Epidermal melanocyte (primary cell): ENCODE results near the gene OR12D1.
"Not testable (repeated sequence)": the region's sequence is repeated elsewhere in the genome, so short reads cannot be mapped to it uniquely, and the experiment has no call there.

ENCODE experiments used
- DNase-seq: peaks from one replicate; pipeline ENCODE4 v3.0.0; 2011; ENCODE audit warnings: low spot score; ENCODE audit not compliant: insufficient read length

OR12D1 gene

DNA sequence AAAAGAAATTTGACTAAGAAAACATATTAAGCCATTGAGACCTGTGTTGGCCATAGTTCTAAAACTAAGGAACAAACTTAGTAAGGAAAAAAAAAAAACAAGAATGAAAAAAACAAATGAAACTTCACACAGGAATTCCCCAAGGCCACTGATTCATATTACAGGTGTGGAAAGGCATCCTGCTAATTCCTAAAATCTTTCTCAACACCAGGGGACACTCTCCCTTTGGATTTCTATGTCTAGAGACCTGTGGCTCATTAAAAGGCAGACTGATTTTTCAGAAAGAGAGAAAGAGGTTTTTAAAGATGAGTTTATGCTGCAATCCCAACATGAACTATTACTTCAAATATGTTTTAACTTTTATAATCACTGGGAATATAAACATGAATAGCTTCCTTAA is at the start of gene OR12D1:
Gene OR12D1, plus strand, starts transcription at position 341 of the 400 bp plus-strand sequence.
- DNase-seq, result no peak

GRCh38 chr6:29368765-29369164 is 46.0 kb upstream of the OR12D1 start, which contains the start of gene OR5V1:
Gene OR5V1, minus strand, starts transcription at chr6:29368865. Its CDS starts 12,670 bp downstream, at chr6:29356195.
- DNase-seq, result no peak

DNA sequence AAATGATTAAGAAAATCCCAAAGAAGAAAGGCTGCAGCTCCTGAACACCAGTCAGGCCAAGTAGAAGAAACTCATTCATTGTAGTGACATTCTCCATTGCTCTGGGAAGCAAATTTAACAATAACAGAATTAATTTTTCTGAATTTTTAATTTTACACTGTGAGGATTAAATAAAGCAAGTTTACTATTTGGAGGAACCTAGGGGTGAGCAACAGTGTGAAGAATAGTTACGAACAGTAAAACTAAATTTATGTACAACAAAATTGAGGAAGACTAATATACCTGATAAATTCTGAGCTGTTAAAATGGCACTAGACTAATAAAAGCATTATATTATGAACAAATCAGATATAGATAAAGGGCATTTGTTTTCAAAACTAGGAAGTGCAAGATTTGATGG is 39.5 kb upstream of the OR12D1 start, which contains the start of gene OR12D3:
Gene OR12D3, minus strand, starts transcription at position 101 of the 400 bp plus-strand sequence. Its CDS starts 4 bp downstream, at position 97.
- DNase-seq, result no peak

DNA sequence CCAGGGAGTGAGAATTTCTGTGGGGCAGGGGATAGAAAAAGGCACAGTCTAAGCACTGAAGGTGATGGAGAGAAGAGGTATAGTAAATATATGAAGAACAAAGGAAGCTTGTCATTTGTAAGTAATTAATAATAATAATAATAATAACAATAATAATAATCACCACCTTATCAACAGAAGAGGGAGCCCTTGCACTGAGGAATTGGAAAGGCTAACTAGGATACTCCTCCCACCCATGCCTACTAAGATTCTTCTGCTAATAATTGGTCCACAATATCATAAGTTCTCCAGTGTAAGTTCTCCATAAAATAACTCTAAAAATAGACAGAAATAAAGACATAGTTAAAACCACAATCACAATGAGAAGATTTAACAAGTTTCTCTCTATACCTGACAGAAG is 38.7 kb upstream of the OR12D1 start:
- DNase-seq, result no peak

GRCh38 chr6:29388533-29388932 is 26.2 kb upstream of the OR12D1 start:
- no peak for DNase-seq

- no peak for DNase-seq
Observed at GRCh38 chr6:29395331-29395730, 19.4 kb upstream of the OR12D1 start, which contains the start of gene OR12D2. Gene OR12D2, plus strand, starts transcription at chr6:29395631. Its CDS starts 1,069 bp downstream, at chr6:29396700.

GRCh38 chr6:29399525-29399924 is 15.2 kb upstream of the OR12D1 start:
- no peak for DNase-seq

GRCh38 chr6:29403801-29404200 is 10.9 kb upstream of the OR12D1 start:
- no peak for DNase-seq

DNA sequence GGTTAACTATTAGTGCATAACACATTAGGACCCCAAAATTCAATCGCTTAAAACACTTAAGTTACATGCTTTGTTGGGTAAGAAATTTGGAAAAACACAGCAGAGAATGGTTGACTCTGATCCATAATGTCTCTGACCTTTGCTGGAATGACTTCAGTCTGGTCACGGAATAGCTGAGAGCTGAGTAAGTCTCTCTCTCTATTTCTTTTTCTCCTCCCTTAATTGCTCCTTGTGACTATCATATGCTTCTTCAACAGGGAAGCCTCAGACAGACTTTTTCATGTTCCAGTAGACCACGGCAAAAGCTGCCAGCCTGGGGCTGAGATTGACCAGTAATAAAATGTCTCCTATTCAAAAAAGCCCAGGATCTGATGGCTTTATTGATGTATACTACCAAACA is 4.8 kb downstream of the OR12D1 start:
- peak; percentile 24 for DNase-seq

DNA sequence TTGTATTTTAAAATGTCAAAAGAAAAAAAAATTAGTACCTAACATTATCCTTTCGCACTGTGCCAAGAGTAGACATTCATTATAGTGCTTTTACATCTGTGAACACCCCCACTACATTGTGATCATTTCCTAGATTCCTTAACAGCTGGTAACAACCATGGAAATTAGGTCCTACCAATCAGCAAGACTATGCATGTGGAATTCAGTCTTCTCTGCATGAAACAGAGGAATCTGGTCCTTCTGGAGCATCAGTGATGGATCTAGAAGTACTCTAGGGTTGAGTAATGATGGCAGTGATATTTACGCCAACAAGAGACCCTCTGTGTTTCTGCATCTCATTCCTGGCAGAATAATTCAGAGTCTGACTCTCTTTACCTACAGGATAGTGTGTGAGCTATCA is 9.4 kb downstream of the OR12D1 start:
- DNase-seq, result no peak

GRCh38 chr6:29424575-29424974 is 9.8 kb downstream of the OR12D1 start:
- no peak for DNase-seq

GRCh38 chr6:29425075-29425474 is 10.3 kb downstream of the OR12D1 start:
- DNase-seq, result no peak

DNA sequence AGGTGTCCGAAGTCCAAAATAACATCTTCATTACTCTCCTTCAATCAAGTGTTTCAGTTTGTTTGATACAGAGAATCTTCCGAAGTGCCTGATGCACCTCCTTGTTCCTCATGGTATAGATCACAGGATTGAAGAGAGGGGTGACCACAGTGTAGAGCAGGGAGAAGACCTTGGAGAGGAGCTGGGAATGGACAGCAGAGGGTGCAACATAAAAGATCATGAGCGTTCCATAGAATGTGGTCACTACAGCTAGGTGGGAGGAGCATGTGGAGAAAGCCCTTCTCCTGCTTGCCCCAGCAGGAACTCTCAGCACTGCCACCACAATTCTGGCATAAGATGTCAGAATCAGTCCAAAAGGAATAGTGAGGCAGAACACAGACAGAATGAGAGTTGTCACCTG is 11.9 kb downstream of the OR12D1 start:
- DNase-seq, result no peak

DNA sequence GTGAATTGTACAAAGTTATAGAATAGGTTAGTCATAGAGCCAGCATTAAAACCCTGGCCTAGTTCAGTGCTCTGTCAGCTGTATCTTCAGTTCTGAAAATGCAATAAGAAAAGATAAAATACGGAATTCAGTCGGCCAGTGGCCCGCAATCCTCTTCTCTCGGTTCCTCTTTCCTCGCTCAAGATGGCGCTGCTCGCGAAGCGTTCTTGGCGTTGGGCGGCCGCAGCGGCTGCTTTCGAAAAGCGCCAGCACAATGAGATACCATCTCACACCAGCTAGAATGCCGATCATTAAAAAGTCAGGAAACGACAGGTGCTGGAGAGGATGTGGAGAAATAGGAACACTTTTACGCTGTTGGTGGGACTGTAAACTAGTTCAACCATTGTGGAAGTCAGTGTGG is 22.0 kb downstream of the OR12D1 start:
- not testable (repeated sequence) for DNase-seq

GRCh38 chr6:29439006-29439405 is 24.3 kb downstream of the OR12D1 start, which contains the start of gene OR10C1:
Gene OR10C1, plus strand, starts transcription at chr6:29439306. Its CDS starts 710 bp downstream, at chr6:29440016.
- DNase-seq, result no peak

- DNase-seq, result no peak
Observed at GRCh38 chr6:29442719-29443118, 28.0 kb downstream of the OR12D1 start.

DNA sequence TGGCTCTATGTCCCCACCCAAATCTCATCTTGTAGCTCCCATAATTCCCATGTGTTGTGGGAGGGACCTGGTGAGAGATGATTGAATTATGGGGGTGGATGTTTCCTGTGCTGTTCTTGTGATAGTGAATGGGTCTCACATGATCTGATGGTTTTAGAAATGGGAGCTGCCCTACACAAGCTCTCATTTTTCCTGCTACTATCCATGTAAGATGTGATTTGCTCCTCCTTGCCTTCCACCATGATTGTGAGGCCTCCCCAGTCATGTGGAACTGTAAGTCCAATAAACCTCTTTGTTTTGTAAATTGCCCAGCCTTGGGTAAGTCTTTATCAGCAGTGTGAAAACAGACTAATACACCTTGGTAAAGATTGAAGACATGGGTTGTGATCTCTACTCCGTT is 29.3 kb downstream of the OR12D1 start:
- DNase-seq, result not testable (repeated sequence)

DNA sequence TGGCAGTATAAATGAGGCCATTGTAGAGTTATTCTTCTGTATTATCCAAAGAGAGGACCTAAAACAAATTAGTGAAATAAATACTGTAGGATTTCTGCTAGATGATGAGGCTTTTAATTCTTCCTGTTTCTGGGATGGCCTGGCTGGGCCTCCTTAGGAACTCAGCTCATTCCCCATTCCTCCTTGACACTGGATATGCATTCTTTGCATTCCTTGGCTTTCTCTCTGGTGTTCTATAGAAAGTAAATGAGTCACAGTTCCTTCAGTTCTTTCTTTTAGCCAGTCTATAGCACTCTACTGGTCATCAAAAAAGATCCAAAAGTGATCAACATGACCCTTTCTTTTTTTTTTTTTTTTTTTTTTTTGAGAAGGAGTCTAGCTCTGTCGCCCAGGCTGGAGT is 32.9 kb downstream of the OR12D1 start:
- DNase-seq, result no peak

GRCh38 chr6:29451471-29452193 is 36.9 kb downstream of the OR12D1 start:
- DNase-seq, result no peak

GRCh38 chr6:29456971-29457370 is 42.2 kb downstream of the OR12D1 start, which contains the start of the genes OR11A1 and OR2H1:
Gene OR11A1, minus strand, starts transcription at chr6:29457071. Its CDS starts 29,430 bp downstream, at chr6:29427641.
Gene OR2H1, plus strand, starts transcription at chr6:29457155. Its CDS starts 4,615 bp downstream, at chr6:29461770.
- no peak for DNase-seq

DNA sequence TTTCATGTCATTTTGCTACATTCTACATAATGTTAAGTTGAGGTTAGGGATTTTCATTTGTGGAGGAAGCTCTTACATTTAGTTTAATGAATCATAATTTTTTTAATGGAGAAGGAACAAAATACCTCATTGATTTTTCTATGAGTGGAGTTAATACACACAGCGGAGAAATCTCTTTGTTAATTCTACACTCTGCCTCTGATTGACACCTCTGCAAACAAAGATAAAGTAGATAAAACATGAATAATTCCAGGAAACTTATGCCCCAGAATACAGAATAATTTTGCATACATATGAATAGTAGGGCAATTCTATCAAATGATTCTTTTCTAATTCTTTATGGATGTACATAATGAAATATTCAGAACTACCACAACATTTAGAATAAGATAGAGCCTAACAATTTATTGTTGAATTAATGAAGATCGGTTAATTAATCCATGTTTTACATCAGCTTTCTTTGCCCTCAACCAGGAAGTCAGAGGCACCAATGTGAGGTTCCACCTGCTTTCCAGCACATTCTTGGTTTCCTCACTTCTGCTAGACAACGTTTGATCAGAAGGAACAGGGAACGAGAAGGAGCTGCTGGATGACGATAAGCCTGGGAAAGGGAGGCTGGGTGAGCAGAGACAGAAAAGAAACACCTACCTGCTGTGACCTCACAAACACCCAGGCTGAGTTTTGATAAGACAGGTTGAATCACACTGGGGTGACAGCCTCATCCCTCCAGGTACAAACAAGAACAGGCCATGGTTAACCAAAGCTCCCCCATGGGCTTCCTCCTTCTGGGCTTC is 46.5 kb downstream of the OR12D1 start:
- DNase-seq, result no peak

- DNase-seq, result no peak
Observed at GRCh38 chr6:29462022-29462421, 47.3 kb downstream of the OR12D1 start.
